Astrocyte (in vitro differentiated cells and primary cell): ENCODE measurements around the gene IFNA6.

Experiments used
- EZH2 ChIP-seq: IDR thresholded peaks from 2 replicates; pipeline ENCODE4 v1.6.1; 2012; ENCODE audit warnings: mild to moderate bottlenecking, low read length, inconsistent platforms; ENCODE audit not compliant: insufficient read depth
- TF ChIP-seq, protein P1 (sequence below): IDR thresholded peaks from 2 replicates; pipeline ENCODE4 v1.5.1; 2011; ENCODE audit warnings: low read depth, mild to moderate bottlenecking, inconsistent platforms, low read length, moderate library complexity; ENCODE audit not compliant: insufficient read depth

DNA sequence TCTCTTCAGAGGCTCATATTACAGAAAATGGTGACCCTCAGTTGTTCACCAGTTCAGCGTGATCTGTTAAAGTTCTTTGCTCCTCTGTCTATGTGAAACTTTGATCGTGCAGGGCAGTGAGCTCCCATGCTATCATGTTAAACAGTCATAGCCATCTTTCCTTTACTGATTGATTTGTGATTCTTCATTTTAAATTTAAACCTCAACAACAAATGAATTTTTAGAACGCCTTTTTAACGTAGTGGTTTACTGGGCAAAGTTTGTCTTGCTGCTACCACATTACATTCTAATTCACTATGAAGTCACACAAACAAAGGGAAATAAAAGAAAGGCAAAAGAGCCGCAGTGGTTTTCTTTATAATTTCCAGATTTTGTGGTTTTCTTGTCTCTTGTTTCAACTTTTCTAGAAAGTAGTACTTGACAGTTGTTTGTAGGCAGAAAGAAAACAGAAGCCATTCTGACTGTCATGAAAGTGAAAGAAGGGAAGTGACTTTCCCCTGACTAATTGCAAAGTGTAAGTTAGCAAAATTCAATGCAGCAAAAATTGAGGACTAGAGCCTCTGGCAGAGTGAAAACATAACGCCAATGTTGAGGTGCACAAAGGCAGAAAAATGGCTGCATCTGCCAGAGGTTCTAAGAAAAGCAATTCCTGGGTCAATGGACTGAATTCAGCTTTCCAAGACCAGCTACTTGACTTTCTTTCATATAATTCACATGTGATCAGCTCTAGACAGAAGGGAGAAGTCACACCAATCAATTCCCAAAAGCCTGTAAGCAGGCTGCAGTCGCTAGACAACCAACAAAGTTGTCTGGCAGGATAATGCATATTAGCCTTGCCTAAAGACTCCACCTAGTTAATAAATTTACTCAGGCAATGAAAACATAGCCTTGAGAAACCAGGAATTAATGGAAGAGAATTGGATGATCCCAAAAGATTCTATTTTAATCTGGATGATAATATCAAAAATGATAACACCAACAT lies 7.1 kb upstream of the IFNA6 start:
- TF ChIP-seq, protein P1, sequence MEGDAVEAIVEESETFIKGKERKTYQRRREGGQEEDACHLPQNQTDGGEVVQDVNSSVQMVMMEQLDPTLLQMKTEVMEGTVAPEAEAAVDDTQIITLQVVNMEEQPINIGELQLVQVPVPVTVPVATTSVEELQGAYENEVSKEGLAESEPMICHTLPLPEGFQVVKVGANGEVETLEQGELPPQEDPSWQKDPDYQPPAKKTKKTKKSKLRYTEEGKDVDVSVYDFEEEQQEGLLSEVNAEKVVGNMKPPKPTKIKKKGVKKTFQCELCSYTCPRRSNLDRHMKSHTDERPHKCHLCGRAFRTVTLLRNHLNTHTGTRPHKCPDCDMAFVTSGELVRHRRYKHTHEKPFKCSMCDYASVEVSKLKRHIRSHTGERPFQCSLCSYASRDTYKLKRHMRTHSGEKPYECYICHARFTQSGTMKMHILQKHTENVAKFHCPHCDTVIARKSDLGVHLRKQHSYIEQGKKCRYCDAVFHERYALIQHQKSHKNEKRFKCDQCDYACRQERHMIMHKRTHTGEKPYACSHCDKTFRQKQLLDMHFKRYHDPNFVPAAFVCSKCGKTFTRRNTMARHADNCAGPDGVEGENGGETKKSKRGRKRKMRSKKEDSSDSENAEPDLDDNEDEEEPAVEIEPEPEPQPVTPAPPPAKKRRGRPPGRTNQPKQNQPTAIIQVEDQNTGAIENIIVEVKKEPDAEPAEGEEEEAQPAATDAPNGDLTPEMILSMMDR: no peak
- TF ChIP-seq EZH2: no peak
